GM12878 (cell line): ENCODE measurements around the gene GNG13. TPM values are rescaled to one million over a fixed set of nuclear protein-coding genes. Genes with fewer than 3 reads are reported as not detected.

ENCODE experiments used
- ATAC-seq: fragments of 200-7000 bp; cut with Tn5 transposase; 3 replicates; pipeline ENCODE4 v1.9.1; 2020; ENCODE audit warnings: mild to moderate bottlenecking, moderate library complexity
- BruUV-seq: library from RNA; stranded (reverse); fragments of 400-500 nt; replicated peaks from 2 replicates; lab custom pipeline; 2021; lab: Mats Ljungman, UMichigan
- CTCF ChIA-PET: fragments of 300-600 bp; sonication (Branson Sonifier 250); formaldehyde crosslinking; extraction: SDS; loops from one replicate; lab custom pipeline; 2021; ENCODE audit warnings: inconsistent platforms; lab: Yijun Ruan, JAX
- POLR2A ChIA-PET: fragments of 350-600 bp; formaldehyde crosslinking; extraction: SDS; loops from one replicate; lab custom pipeline; 2021; ENCODE audit warnings: inconsistent platforms; lab: Charles Lee
- RAD21 ChIA-PET: fragments of 300-600 bp; sonication (Branson Sonifier 250); formaldehyde crosslinking; loops from one replicate; lab custom pipeline; 2023; ENCODE audit warnings: antibody characterized with exemption; ENCODE audit not compliant: unreplicated experiment; lab: Charles Lee
- SMC1A ChIA-PET: fragments of 300-600 bp; sonication (Branson Sonifier 250); formaldehyde crosslinking; loops from one replicate; lab custom pipeline; 2023; ENCODE audit not compliant: unreplicated experiment, uncharacterized antibody; lab: Charles Lee
- DNase-seq: peaks from one replicate; pipeline ENCODE4 v3.0.0-alpha.2; 2011; ENCODE audit warnings: low read depth, low spot score
- FAIRE-seq: peaks from 3 replicates; lab custom pipeline; 2011; peaks lifted over from hg19 to GRCh38; lab: Jason Lieb, UNC
- H2AFZ ChIP-seq: 2 replicates; pipeline ENCODE4 v1.6.0; 2011; ENCODE audit warnings: low read depth, low read length, control low read depth; ENCODE audit not compliant: control insufficient read depth
- H3K27ac ChIP-seq: 2 replicates; pipeline ENCODE4 v1.5.1; 2011; ENCODE audit warnings: control low read depth; ENCODE audit not compliant: control insufficient read depth, insufficient read depth
- H3K27me3 ChIP-seq, 2 experiments: replicated peaks in 1 of 2; 2 replicates each; pipeline versions ENCODE4 v1.6.0 to v1.6.1; 2011; ENCODE audit warnings: low read length in 1 of 2; ENCODE audit not compliant: control insufficient read depth in 2 of 2, insufficient read depth in 2 of 2
- H3K36me3 ChIP-seq, 2 experiments: 2 replicates each; pipeline ENCODE4 v1.5.1; 2011; ENCODE audit warnings: low read length in 1 of 2; ENCODE audit not compliant: control insufficient read depth in 2 of 2, insufficient read depth in 2 of 2
- H3K4me1 ChIP-seq: 2 replicates; pipeline ENCODE4 v1.6.1; 2011; ENCODE audit warnings: mild to moderate bottlenecking, low read length, moderate library complexity, mixed read lengths; ENCODE audit not compliant: control insufficient read depth, insufficient read depth
- H3K4me2 ChIP-seq: 2 replicates; pipeline ENCODE4 v1.6.0; 2011; ENCODE audit warnings: control low read depth; ENCODE audit not compliant: control insufficient read depth, insufficient read depth
- H3K4me3 ChIP-seq: fragments of 200-600 bp; sonication (generic); 2 replicates; pipeline ENCODE4 v1.5.1; 2016
- H3K79me2 ChIP-seq: 2 replicates; pipeline ENCODE4 v1.6.0; 2011; ENCODE audit warnings: low read length; ENCODE audit not compliant: control insufficient read depth, insufficient read depth
- H3K9ac ChIP-seq: 2 replicates; pipeline ENCODE4 v1.8.0; 2011; ENCODE audit warnings: low read length, control low read depth, mixed read lengths; ENCODE audit not compliant: control insufficient read depth, insufficient read depth
- H3K9me3 ChIP-seq: replicated peaks from 3 replicates; pipeline ENCODE4 v1.5.1; 2011; ENCODE audit warnings: mild to moderate bottlenecking, low read length; ENCODE audit not compliant: control insufficient read depth, insufficient read depth
- H4K20me1 ChIP-seq: 2 replicates; pipeline ENCODE4 v1.6.0; 2011; ENCODE audit not compliant: control insufficient read depth, insufficient read depth
- EZH2 ChIP-seq: IDR thresholded peaks from 2 replicates; pipeline ENCODE4 v1.6.1; 2012; ENCODE audit warnings: low read depth, mild to moderate bottlenecking, control low read depth, inconsistent platforms, low read length, borderline replicate concordance; ENCODE audit not compliant: control insufficient read depth
- MAX ChIP-seq: IDR thresholded peaks from 2 replicates; pipeline ENCODE4 v1.6.1; 2012; ENCODE audit warnings: low read depth, low read length, improper control_type of control experiment
- NFIC ChIP-seq: IDR thresholded peaks from 2 replicates; pipeline ENCODE4 v1.6.1; 2012; ENCODE audit warnings: low read depth, mild to moderate bottlenecking, inconsistent platforms, low read length, moderate library complexity
- PAX8 ChIP-seq: fragments of 450-650 bp; IDR thresholded peaks from 2 replicates; pipeline ENCODE4 v1.6.1; 2017; ENCODE audit warnings: mild to moderate bottlenecking, moderate library complexity
- PKNOX1 ChIP-seq: fragments of 450-650 bp; IDR thresholded peaks from 2 replicates; pipeline ENCODE4 v1.6.1; 2016; ENCODE audit warnings: mild to moderate bottlenecking
- RCOR1 ChIP-seq: conservative IDR thresholded peaks from 2 replicates; pipeline ENCODE4 v1.6.1; 2012; ENCODE audit warnings: low read depth, low read length, improper control_type of control experiment
- STAT1 ChIP-seq: fragments of 450-650 bp; conservative IDR thresholded peaks from 2 replicates; pipeline ENCODE4 v1.6.1; 2014; ENCODE audit warnings: antibody characterized with exemption, mild to moderate bottlenecking
- ZBTB40 ChIP-seq: fragments of 450-650 bp; IDR thresholded peaks from 2 replicates; pipeline ENCODE4 v1.6.1; 2016; ENCODE audit warnings: mild to moderate bottlenecking, moderate library complexity, borderline replicate concordance
- ZNF207 ChIP-seq: fragments of 450-650 bp; IDR thresholded peaks from 2 replicates; pipeline ENCODE4 v1.6.1; 2014; ENCODE audit warnings: antibody characterized with exemption, mild to moderate bottlenecking, borderline replicate concordance
- ZSCAN29 ChIP-seq: fragments of 450-650 bp; IDR thresholded peaks from 2 replicates; pipeline ENCODE4 v1.6.1; 2017; ENCODE audit warnings: mild to moderate bottlenecking, moderate library complexity
- WGBS: methylation state at CpG from one replicate; pipeline ENCODE4 v1.1.6; 2016; ENCODE audit warnings: low lambda C conversion rate; ENCODE audit not compliant: insufficient replicate concordance, insufficient coverage; ENCODE audit errors: missing lambda C conversion rate; 5-methylcytosine and 5-hydroxymethylcytosine counted together
- in situ Hi-C: fragments of 300-500 bp; cut with MboI; formaldehyde crosslinking; loops from 9 replicates; pipeline ENCODE4 v1.14.3; 2018; ENCODE audit warnings: mixed read lengths
- intact Hi-C: fragments of 100-400 bp; cut with micrococcal nuclease; formaldehyde crosslinking; loops from one replicate; pipeline ENCODE4 v1.14.2; 2022; ENCODE audit not compliant: unreplicated experiment
- polyA plus RNA-seq, 11 experiments: library from polyadenylated mRNA; depleted of rRNA in 4 of 11; unstranded in 6 of 11; stranded (reverse) in 5 of 11; fragments of >200 nt; fragmentation: Nextera tagmentation in 4 of 11; fragmentation: Illumina TruSeq in 1 of 11; extraction: Ambion mirVana in 4 of 11; extraction: Trizol in 1 of 11; gene quantifications; 1 replicate in 1 of 11; 2 replicates in 10 of 11; pipeline versions ENCODE4 v1.2.1 to v1.2.3, GENCODE V29; 2011 to 2016; ENCODE audit warnings: inconsistent platforms in 2 of 11, missing spikeins in 2 of 11, low read depth in 1 of 11
- total RNA-seq, 4 experiments: library from RNA; depleted of rRNA in 3 of 4; stranded (reverse); fragments of >200 nt in 3 of 4; fragmentation: Illumina TruSeq in 1 of 4; extraction: Trizol in 1 of 4; gene quantifications; 2 replicates each; pipeline versions ENCODE4 v1.2.1 to v1.2.3, GENCODE V29; 2013 to 2021

GNG13 gene
- total and polyA plus RNA-seq, 10 of the 15 experiments (the other 5 are each of a cell fraction or from before 2014, with no cell fraction given): not detected

GRCh38 chr16:841455-842060 is 41.0 kb upstream of the GNG13 start:
- WGBS: 53% methylated on average over 17 of the region's 27 CpGs
- no peak for ATAC-seq
- Histone ChIP-seq H2AFZ (no peak overlapping the region), H3K4me2 (no peak overlapping the region), H4K20me1 (no peaks in the 10 kb centered on the region), H3K4me1 (no peaks in the 10 kb centered on the region), H3K27ac (no peak overlapping the region), H3K9ac (no peak overlapping the region), H3K9me3 (no peaks in the 10 kb centered on the region; the same call in 2 of the 3 replicates), H3K4me3 (no peak overlapping the region), H3K36me3 (no peaks in the 10 kb centered on the region), H3K27me3 (no peaks in the 10 kb centered on the region), H3K79me2 (no peaks in the 10 kb centered on the region)
- BruUV-seq: no TSS peak
- POLR2A ChIA-PET: no interaction called here
- CTCF ChIA-PET: no interaction called here
- in situ Hi-C loops (no loop called here), intact Hi-C loops (no loop called here)
- no peak for DNase-seq
- SMC1A ChIA-PET: no interaction called here
- FAIRE-seq: no peak
- TF ChIP-seq PKNOX1: no peak
- TF ChIP-seq EZH2: no peak
- TF ChIP-seq STAT1: no peak
- no peak for TF ChIP-seq NFIC
- no peak for TF ChIP-seq PAX8
- no peak for TF ChIP-seq ZNF207
- no peak for TF ChIP-seq MAX
- TF ChIP-seq ZSCAN29: no peak
- TF ChIP-seq ZBTB40: no peak
- TF ChIP-seq RCOR1: no peak
- RAD21 ChIA-PET: no interaction called here
